Gastroesophageal sphincter (tissue), 3 donors: ENCODE measurements around the gene SIPA1L2.

Experiments
- POLR2AphosphoS5 ChIP-seq: sonication (generic); formaldehyde crosslinking; IDR thresholded peaks from one replicate; pipeline ENCODE4 v1.6.1; 2017; ENCODE audit warnings: antibody characterized with exemption
- TF ChIP-seq, protein P1 (sequence below), 4 experiments: fragments of 200-600 bp in 2 of 4; fragments of 450-650 bp in 2 of 4; sonication (generic) in 1 of 4; IDR thresholded peaks; one replicate each; pipeline ENCODE4 v1.5.1; 2017 to 2019; ENCODE audit warnings: antibody characterized with exemption in 4 of 4, mild to moderate bottlenecking in 2 of 4, moderate library complexity in 2 of 4

GRCh38 chr1:232599178-232600041 lies 30.5 kb downstream of the SIPA1L2 start:
- TF ChIP-seq, protein P1, sequence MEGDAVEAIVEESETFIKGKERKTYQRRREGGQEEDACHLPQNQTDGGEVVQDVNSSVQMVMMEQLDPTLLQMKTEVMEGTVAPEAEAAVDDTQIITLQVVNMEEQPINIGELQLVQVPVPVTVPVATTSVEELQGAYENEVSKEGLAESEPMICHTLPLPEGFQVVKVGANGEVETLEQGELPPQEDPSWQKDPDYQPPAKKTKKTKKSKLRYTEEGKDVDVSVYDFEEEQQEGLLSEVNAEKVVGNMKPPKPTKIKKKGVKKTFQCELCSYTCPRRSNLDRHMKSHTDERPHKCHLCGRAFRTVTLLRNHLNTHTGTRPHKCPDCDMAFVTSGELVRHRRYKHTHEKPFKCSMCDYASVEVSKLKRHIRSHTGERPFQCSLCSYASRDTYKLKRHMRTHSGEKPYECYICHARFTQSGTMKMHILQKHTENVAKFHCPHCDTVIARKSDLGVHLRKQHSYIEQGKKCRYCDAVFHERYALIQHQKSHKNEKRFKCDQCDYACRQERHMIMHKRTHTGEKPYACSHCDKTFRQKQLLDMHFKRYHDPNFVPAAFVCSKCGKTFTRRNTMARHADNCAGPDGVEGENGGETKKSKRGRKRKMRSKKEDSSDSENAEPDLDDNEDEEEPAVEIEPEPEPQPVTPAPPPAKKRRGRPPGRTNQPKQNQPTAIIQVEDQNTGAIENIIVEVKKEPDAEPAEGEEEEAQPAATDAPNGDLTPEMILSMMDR (IDR thresholded peaks at IDR 0.05): no peak
- no peak for TF ChIP-seq POLR2AphosphoS5
